ENCODE results near the gene KRTAP4-7.
"Not testable (repeated sequence)": the region's sequence is repeated elsewhere in the genome, so short reads cannot be mapped to it uniquely, and the experiment has no call there.

DNA sequence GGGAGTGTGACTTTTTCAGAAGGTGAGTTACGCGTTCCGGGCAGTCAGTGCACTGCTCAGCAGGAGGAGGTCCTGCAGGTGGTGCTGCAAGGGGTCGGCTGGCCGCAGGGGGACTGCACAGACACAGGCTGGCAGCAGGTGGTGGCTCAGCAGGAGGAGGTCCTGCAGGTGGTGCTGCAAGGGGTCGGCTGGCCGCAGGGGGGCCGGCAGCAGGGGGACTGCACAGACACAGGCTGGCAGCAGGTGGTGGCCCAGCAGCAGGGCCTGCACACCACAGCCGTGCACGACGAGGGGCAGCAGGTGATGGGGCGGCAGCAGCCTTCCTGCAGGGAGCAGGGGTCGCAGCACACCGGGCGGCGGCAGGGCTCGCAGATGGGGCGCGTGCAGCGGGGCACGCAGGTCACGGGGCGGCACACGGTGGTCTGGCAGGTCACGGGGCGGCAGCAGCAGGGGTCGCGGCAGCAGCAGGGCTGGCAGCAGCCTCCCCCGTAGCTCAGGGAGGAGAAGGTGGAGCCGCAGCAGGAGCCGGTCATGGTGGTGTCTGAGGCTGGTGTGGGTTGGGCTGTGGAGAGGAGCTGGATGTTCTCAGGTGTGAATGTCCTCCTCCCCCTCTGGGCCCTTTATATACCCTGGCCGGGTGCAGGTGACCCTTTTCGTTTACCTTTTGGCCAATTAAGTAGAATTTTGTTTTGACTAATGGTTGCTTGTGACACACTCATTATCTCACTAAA, 37.0 kb upstream of the KRTAP4-7 start, which contains the start of gene KRTAP2-1:
- TF ChIP-seq EZH2 (IDR thresholded peaks at IDR 0.05; ENCODE audit: insufficient read depth, poor library complexity, severe bottlenecking); EZH2phosphoT487 (IDR thresholded peaks at IDR 0.05; ENCODE audit: insufficient read depth, low read depth): not testable (repeated sequence)
